WTC11 (cell line): Measurements from ENCODE around the gene ELMO1. TPM values are rescaled to one million over a fixed set of nuclear protein-coding genes. Genes with fewer than 3 reads are reported as not detected.

Experiments
- ATAC-seq: fragments of 200-7000 bp; cut with Tn5 transposase; 2 replicates; pipeline ENCODE4 v1.10.0; 2021; ENCODE audit warnings: mild to moderate bottlenecking, moderate library complexity
- CTCF ChIA-PET: fragments of 300-600 bp; sonication (Branson Sonifier 250); formaldehyde crosslinking; loops from one replicate; lab custom pipeline; 2021; ENCODE audit warnings: antibody characterized with exemption; lab: Charles Lee
- POLR2A ChIA-PET: fragments of 350-600 bp; sonication (Branson Sonifier 250); formaldehyde crosslinking; loops from one replicate; lab custom pipeline; 2021; ENCODE audit warnings: antibody characterized with exemption; lab: Charles Lee
- DNase-seq: peaks from one replicate; pipeline ENCODE4 v3.0.0; 2021; ENCODE audit warnings: low spot score
- H3K27ac Mint-ChIP-seq: 2 replicates; pipeline ENCODE4 v1.8.0; 2021; ENCODE audit warnings: mixed read lengths
- H3K27me3 Mint-ChIP-seq: 2 replicates; pipeline ENCODE4 v1.8.0; 2021; ENCODE audit warnings: low read depth, mild to moderate bottlenecking, moderate library complexity, mixed read lengths
- H3K36me3 Mint-ChIP-seq: 2 replicates; pipeline ENCODE4 v1.8.0; 2021; ENCODE audit warnings: mixed read lengths
- H3K4me1 Mint-ChIP-seq: 2 replicates; pipeline ENCODE4 v1.8.0; 2022; ENCODE audit warnings: mixed read lengths
- H3K4me3 Mint-ChIP-seq: 2 replicates; pipeline ENCODE4 v1.8.0; 2021; ENCODE audit warnings: mild to moderate bottlenecking, moderate library complexity, mixed read lengths
- H3K9me3 Mint-ChIP-seq: 2 replicates; pipeline ENCODE4 v1.8.0; 2021; ENCODE audit warnings: mixed read lengths
- FOXP1 ChIP-seq: sonication (generic); formaldehyde crosslinking; IDR thresholded peaks from 2 replicates; pipeline ENCODE4 v1.8.0; 2022; ENCODE audit warnings: missing genetic modification reagents, mild to moderate bottlenecking, moderate library complexity, borderline replicate concordance
- KAT7 ChIP-seq: sonication (generic); formaldehyde crosslinking; IDR thresholded peaks from 2 replicates; pipeline ENCODE4 v1.8.1; 2023; ENCODE audit warnings: missing genetic modification reagents, mild to moderate bottlenecking, borderline replicate concordance
- NFATC4 ChIP-seq: fragments of 250-450 bp; sonication (Bioruptor Pico); IDR thresholded peaks from 2 replicates; pipeline ENCODE4 v1.9.0; 2021; ENCODE audit warnings: mild to moderate bottlenecking
- NFYB ChIP-seq: sonication (generic); formaldehyde crosslinking; conservative IDR thresholded peaks from 2 replicates; pipeline ENCODE4 v1.8.0; 2022; ENCODE audit warnings: low read depth, missing genetic modification reagents
- NR1H2 ChIP-seq: sonication (generic); formaldehyde crosslinking; IDR thresholded peaks from 2 replicates; pipeline ENCODE4 v1.9.0; 2021; ENCODE audit warnings: mild to moderate bottlenecking, moderate library complexity, missing genetic modification reagents
- SMAD4 ChIP-seq: sonication (generic); formaldehyde crosslinking; IDR thresholded peaks from 2 replicates; pipeline ENCODE4 v1.8.0; 2022; ENCODE audit warnings: mild to moderate bottlenecking, missing genetic modification reagents
- ZNF138 ChIP-seq: sonication (generic); formaldehyde crosslinking; conservative IDR thresholded peaks from 2 replicates; pipeline ENCODE4 v1.8.1; 2022; ENCODE audit warnings: mild to moderate bottlenecking, moderate library complexity, missing genetic modification reagents
- ZNF423 ChIP-seq: fragments of 250-450 bp; sonication (Bioruptor Pico); IDR thresholded peaks from 2 replicates; pipeline ENCODE4 v2.1.2; 2022; ENCODE audit warnings: mild to moderate bottlenecking, moderate library complexity
- ZNF671 ChIP-seq: fragments of 250-450 bp; sonication (Bioruptor Pico); IDR thresholded peaks from 2 replicates; pipeline ENCODE4 v1.8.0; 2021; ENCODE audit warnings: mild to moderate bottlenecking
- total RNA-seq: library from RNA; stranded (reverse); gene quantifications from 3 replicates; pipeline ENCODE4 v1.2.3, GENCODE V29; 2021
- TF ChIP-seq, protein P1 (sequence below): sonication (generic); formaldehyde crosslinking; IDR thresholded peaks from 2 replicates; pipeline ENCODE4 v1.8.0; 2022; ENCODE audit warnings: missing genetic modification reagents
- TF ChIP-seq, protein P2 (sequence below): fragments of 250-450 bp; sonication (Bioruptor Pico); IDR thresholded peaks from 2 replicates; pipeline ENCODE4 v1.9.0; 2021; ENCODE audit warnings: mild to moderate bottlenecking, borderline replicate concordance
- TF ChIP-seq, protein P3 (sequence below): sonication (generic); formaldehyde crosslinking; IDR thresholded peaks from 2 replicates; pipeline ENCODE4 v1.8.1; 2023; ENCODE audit warnings: mild to moderate bottlenecking, missing genetic modification reagents, moderate library complexity
- TF ChIP-seq, protein P4 (sequence below): sonication (generic); formaldehyde crosslinking; IDR thresholded peaks from 2 replicates; pipeline ENCODE4 v1.8.0; 2023; ENCODE audit warnings: missing genetic modification reagents, mild to moderate bottlenecking, borderline replicate concordance
- TF ChIP-seq, protein P5 (sequence below): sonication (generic); formaldehyde crosslinking; IDR thresholded peaks from 2 replicates; pipeline ENCODE4 v1.8.1; 2022; ENCODE audit warnings: low read depth, mild to moderate bottlenecking, moderate library complexity, missing genetic modification reagents, borderline replicate concordance

ELMO1 gene
- total RNA-seq, 1 experiment from 2014 or later: 19.4 TPM

DNA sequence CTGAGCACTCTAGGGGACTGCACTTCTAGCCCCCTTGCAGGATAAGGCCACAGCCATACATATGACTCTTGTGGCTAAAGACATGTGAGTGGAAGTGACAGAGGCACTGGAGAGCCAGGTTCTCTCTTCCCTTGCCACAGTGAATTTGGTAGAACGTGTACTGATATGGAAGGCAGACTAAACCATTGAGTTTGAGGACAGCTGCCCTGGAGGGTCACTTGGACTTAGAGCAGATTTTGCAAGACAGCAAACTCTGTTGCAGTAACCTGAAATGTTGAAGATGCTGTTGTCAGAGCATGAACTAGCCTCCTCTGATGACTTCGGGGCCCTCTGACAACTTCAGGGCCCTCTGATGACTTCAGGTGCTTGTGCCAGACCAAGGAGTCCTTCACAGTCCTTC is 85.9 kb downstream of the ELMO1 start:
- Mint-ChIP-seq H3K27me3 (no peaks in the 10 kb centered on the region), H3K36me3 (no peaks in the 10 kb centered on the region), H3K4me1 (peaks cover 15% of the 10 kb centered on the region), H3K27ac (no peak overlapping the region; the same call in 1 of the 2 replicates), H3K4me3 (no peak overlapping the region), H3K9me3 (0 out of 2 replicates have a peak, but pooled peaks cover 3% of the 10 kb centered on the region)
- ATAC-seq (no peak), DNase-seq (no peak)
- POLR2A ChIA-PET: no interaction called here
- TF ChIP-seq, protein P1, sequence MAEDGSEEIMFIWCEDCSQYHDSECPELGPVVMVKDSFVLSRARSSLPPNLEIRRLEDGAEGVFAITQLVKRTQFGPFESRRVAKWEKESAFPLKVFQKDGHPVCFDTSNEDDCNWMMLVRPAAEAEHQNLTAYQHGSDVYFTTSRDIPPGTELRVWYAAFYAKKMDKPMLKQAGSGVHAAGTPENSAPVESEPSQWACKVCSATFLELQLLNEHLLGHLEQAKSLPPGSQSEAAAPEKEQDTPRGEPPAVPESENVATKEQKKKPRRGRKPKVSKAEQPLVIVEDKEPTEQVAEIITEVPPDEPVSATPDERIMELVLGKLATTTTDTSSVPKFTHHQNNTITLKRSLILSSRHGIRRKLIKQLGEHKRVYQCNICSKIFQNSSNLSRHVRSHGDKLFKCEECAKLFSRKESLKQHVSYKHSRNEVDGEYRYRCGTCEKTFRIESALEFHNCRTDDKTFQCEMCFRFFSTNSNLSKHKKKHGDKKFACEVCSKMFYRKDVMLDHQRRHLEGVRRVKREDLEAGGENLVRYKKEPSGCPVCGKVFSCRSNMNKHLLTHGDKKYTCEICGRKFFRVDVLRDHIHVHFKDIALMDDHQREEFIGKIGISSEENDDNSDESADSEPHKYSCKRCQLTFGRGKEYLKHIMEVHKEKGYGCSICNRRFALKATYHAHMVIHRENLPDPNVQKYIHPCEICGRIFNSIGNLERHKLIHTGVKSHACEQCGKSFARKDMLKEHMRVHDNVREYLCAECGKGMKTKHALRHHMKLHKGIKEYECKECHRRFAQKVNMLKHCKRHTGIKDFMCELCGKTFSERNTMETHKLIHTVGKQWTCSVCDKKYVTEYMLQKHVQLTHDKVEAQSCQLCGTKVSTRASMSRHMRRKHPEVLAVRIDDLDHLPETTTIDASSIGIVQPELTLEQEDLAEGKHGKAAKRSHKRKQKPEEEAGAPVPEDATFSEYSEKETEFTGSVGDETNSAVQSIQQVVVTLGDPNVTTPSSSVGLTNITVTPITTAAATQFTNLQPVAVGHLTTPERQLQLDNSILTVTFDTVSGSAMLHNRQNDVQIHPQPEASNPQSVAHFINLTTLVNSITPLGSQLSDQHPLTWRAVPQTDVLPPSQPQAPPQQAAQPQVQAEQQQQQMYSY (CRISPR knock-in tag): no peak
- TF ChIP-seq ZNF423 (CRISPR knock-in tag): no peak
- no peak for TF ChIP-seq FOXP1 (CRISPR knock-in tag)
- TF ChIP-seq KAT7 (CRISPR knock-in tag): no peak
- no peak for TF ChIP-seq NFATC4 (CRISPR knock-in tag)
- no peak for TF ChIP-seq SMAD4 (CRISPR knock-in tag)
- TF ChIP-seq, protein P2, sequence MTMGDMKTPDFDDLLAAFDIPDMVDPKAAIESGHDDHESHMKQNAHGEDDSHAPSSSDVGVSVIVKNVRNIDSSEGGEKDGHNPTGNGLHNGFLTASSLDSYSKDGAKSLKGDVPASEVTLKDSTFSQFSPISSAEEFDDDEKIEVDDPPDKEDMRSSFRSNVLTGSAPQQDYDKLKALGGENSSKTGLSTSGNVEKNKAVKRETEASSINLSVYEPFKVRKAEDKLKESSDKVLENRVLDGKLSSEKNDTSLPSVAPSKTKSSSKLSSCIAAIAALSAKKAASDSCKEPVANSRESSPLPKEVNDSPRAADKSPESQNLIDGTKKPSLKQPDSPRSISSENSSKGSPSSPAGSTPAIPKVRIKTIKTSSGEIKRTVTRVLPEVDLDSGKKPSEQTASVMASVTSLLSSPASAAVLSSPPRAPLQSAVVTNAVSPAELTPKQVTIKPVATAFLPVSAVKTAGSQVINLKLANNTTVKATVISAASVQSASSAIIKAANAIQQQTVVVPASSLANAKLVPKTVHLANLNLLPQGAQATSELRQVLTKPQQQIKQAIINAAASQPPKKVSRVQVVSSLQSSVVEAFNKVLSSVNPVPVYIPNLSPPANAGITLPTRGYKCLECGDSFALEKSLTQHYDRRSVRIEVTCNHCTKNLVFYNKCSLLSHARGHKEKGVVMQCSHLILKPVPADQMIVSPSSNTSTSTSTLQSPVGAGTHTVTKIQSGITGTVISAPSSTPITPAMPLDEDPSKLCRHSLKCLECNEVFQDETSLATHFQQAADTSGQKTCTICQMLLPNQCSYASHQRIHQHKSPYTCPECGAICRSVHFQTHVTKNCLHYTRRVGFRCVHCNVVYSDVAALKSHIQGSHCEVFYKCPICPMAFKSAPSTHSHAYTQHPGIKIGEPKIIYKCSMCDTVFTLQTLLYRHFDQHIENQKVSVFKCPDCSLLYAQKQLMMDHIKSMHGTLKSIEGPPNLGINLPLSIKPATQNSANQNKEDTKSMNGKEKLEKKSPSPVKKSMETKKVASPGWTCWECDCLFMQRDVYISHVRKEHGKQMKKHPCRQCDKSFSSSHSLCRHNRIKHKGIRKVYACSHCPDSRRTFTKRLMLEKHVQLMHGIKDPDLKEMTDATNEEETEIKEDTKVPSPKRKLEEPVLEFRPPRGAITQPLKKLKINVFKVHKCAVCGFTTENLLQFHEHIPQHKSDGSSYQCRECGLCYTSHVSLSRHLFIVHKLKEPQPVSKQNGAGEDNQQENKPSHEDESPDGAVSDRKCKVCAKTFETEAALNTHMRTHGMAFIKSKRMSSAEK: no peak
- CTCF ChIA-PET: no interaction called here

DNA sequence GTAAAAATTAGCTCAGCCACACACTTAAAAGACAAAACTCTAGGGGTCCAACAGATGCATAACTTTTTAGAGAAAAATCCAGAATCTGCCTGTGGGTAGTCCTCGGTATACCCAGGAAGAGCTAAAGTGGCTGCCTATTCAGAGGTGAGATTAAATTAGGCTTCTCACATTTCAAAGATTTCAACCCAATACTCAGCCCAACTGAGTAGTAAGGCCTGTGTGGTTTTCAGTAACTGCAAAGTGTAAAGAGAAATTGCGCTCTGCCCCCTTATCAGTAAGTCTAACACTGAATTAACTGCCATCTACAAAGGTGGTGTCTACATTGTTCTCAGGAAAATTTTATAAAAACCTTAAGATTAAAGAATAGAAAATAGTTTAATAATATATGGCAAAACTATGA is 88.2 kb downstream of the ELMO1 start:
- no peak for DNase-seq
- CTCF ChIA-PET: interaction anchor here (1.3 to 1.4 kb wide), 2 partner anchors 126 to 131 kb away, joined by 5 read pairs; no protein-coding TSS in a partner anchor
- no peaks in the 10 kb centered on the region for H3K27me3 Mint-ChIP-seq
- no peak overlapping the region for H3K27ac Mint-ChIP-seq
- TF ChIP-seq NFYB (CRISPR knock-in tag): no peak
- no peak for TF ChIP-seq ZNF138 (CRISPR knock-in tag)
- H3K9me3 Mint-ChIP-seq: no peaks in the 10 kb centered on the region
- H3K4me1 Mint-ChIP-seq: peaks cover 23% of the 10 kb centered on the region
- no peak for ATAC-seq
- no peaks in the 10 kb centered on the region for H3K36me3 Mint-ChIP-seq
- POLR2A ChIA-PET: no interaction called here
- no peak overlapping the region for H3K4me3 Mint-ChIP-seq

DNA sequence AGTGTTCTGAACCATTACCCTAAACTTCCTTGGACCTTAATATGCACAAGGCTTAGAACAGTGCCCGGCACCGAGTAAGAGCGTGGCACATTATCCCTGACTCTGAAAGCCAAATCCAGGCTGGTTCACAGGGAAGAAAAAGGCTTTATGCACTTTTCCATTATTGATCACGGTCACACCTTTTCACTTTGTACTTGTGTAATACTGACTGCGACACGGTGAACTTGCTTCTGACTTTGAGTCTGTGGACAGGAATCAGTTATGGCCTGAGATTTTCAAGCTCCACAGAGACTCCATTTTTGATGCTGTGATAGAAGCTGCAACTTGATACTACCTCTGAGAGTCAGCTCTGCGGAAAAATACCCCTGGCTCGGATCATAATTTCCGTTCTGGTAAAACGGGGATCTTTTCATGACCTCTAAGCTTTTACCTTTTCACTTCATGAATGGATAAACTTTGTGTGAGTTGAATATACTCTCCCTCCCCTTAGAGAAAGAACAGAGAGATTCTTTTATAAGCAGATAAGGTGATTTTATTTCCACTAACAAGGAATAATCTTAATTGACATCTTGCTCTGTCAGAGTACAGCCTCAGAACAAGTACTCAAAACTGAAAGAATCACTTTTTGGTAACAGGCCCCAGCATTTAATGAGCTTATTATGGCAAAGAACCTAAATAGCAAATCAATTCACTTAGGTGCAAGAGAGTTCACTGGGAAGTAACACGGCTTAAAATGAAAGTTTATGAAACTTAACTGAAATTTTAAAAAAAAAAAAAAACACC is 88.8 kb downstream of the ELMO1 start:
- Mint-ChIP-seq H3K4me1 (peaks cover 29% of the 10 kb centered on the region), H3K9me3 (no peaks in the 10 kb centered on the region), H3K36me3 (no peaks in the 10 kb centered on the region), H3K27ac (no peak overlapping the region), H3K4me3 (no peak overlapping the region), H3K27me3 (no peaks in the 10 kb centered on the region)
- ChIA-PET POLR2A (no interaction called here), CTCF (interaction anchor here (1.3 to 1.4 kb wide), 2 partner anchors 125 to 132 kb away, joined by 5 read pairs; no protein-coding TSS in a partner anchor)
- DNase-seq (no peak), ATAC-seq (no peak)
- TF ChIP-seq NR1H2 (CRISPR knock-in tag) (no peak), ZNF671 (CRISPR knock-in tag) (no peak)
- TF ChIP-seq, protein P3, sequence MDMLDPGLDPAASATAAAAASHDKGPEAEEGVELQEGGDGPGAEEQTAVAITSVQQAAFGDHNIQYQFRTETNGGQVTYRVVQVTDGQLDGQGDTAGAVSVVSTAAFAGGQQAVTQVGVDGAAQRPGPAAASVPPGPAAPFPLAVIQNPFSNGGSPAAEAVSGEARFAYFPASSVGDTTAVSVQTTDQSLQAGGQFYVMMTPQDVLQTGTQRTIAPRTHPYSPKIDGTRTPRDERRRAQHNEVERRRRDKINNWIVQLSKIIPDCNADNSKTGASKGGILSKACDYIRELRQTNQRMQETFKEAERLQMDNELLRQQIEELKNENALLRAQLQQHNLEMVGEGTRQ (CRISPR knock-in tag): no peak
- TF ChIP-seq, protein P4, sequence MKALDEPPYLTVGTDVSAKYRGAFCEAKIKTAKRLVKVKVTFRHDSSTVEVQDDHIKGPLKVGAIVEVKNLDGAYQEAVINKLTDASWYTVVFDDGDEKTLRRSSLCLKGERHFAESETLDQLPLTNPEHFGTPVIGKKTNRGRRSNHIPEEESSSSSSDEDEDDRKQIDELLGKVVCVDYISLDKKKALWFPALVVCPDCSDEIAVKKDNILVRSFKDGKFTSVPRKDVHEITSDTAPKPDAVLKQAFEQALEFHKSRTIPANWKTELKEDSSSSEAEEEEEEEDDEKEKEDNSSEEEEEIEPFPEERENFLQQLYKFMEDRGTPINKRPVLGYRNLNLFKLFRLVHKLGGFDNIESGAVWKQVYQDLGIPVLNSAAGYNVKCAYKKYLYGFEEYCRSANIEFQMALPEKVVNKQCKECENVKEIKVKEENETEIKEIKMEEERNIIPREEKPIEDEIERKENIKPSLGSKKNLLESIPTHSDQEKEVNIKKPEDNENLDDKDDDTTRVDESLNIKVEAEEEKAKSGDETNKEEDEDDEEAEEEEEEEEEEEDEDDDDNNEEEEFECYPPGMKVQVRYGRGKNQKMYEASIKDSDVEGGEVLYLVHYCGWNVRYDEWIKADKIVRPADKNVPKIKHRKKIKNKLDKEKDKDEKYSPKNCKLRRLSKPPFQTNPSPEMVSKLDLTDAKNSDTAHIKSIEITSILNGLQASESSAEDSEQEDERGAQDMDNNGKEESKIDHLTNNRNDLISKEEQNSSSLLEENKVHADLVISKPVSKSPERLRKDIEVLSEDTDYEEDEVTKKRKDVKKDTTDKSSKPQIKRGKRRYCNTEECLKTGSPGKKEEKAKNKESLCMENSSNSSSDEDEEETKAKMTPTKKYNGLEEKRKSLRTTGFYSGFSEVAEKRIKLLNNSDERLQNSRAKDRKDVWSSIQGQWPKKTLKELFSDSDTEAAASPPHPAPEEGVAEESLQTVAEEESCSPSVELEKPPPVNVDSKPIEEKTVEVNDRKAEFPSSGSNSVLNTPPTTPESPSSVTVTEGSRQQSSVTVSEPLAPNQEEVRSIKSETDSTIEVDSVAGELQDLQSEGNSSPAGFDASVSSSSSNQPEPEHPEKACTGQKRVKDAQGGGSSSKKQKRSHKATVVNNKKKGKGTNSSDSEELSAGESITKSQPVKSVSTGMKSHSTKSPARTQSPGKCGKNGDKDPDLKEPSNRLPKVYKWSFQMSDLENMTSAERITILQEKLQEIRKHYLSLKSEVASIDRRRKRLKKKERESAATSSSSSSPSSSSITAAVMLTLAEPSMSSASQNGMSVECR (CRISPR knock-in tag): no peak
- TF ChIP-seq, protein P5, sequence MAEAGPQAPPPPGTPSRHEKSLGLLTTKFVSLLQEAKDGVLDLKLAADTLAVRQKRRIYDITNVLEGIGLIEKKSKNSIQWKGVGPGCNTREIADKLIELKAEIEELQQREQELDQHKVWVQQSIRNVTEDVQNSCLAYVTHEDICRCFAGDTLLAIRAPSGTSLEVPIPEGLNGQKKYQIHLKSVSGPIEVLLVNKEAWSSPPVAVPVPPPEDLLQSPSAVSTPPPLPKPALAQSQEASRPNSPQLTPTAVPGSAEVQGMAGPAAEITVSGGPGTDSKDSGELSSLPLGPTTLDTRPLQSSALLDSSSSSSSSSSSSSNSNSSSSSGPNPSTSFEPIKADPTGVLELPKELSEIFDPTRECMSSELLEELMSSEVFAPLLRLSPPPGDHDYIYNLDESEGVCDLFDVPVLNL (CRISPR knock-in tag): no peak
